Coronary artery (tissue), 2 donors: ENCODE results near the gene RNF43.
"Not testable (repeated sequence)": the region's sequence is repeated elsewhere in the genome, so short reads cannot be mapped to it uniquely, and the experiment has no call there.

Source experiments
- DNase-seq: peaks from one replicate; pipeline ENCODE4 v3.0.0-alpha.2; 2017; ENCODE audit warnings: low spot score
- H3K27ac ChIP-seq, 2 donors: fragments of 200-600 bp; sonication (generic); one replicate each; pipeline ENCODE4 v1.5.1; 2016 to 2019
- H3K4me3 ChIP-seq: fragments of 200-600 bp; sonication (generic); 2 replicates; pipeline ENCODE4 v1.5.1; 2016; ENCODE audit warnings: mild to moderate bottlenecking, moderate library complexity
- CTCF ChIP-seq: fragments of 200-600 bp; sonication (generic); IDR thresholded peaks from one replicate; pipeline ENCODE4 v1.5.1; 2019; ENCODE audit warnings: antibody characterized with exemption

Gene RNF43

GRCh38 chr17:58399974-58400373 lies 17.4 kb downstream of the RNF43 start:
- no peak overlapping the region for H3K4me3 ChIP-seq
- no peak overlapping the region for H3K27ac ChIP-seq
- no peak for TF ChIP-seq CTCF
- DNase-seq: no peak

- Histone ChIP-seq H3K4me3 (no peak overlapping the region), H3K27ac (no peak overlapping the region)
- no peak for TF ChIP-seq CTCF
- no peak for DNase-seq
These were observed 18.6 kb downstream of the RNF43 start for GRCh38 chr17:58398574-58399266.

GRCh38 chr17:58397421-58397820 lies 19.9 kb downstream of the RNF43 start:
- not testable (repeated sequence) for H3K4me3 ChIP-seq, H3K27ac ChIP-seq, DNase-seq

GRCh38 chr17:58396173-58396572 lies 21.2 kb downstream of the RNF43 start:
- Histone ChIP-seq H3K4me3 (no peak overlapping the region), H3K27ac (no peak overlapping the region)
- no peak for TF ChIP-seq CTCF
- no peak for DNase-seq

- no peak for TF ChIP-seq CTCF
- DNase-seq: no peak
- Histone ChIP-seq H3K4me3 (no peak overlapping the region), H3K27ac (no peak overlapping the region)
These were observed 22.7 kb downstream of the RNF43 start for GRCh38 chr17:58394534-58395223.

GRCh38 chr17:58391302-58391984 lies 25.9 kb downstream of the RNF43 start:
- H3K4me3 ChIP-seq: no peak overlapping the region
- H3K27ac ChIP-seq: no peak overlapping the region
- DNase-seq: no peak
- TF ChIP-seq CTCF: no peak

GRCh38 chr17:58390884-58391283 lies 26.4 kb downstream of the RNF43 start:
- no peak overlapping the region for H3K27ac ChIP-seq
- TF ChIP-seq CTCF: no peak
- no peak overlapping the region for H3K4me3 ChIP-seq
- no peak for DNase-seq
